GM12874 (cell line): ENCODE measurements around the gene BAHCC1.

Experiments used
- TF ChIP-seq, protein P1 (sequence below): IDR thresholded peaks from 2 replicates; pipeline ENCODE4 v1.5.1; 2011; ENCODE audit warnings: low read depth, mild to moderate bottlenecking, control low read depth, low read length, moderate library complexity; ENCODE audit not compliant: insufficient read depth

BAHCC1 gene

DNA sequence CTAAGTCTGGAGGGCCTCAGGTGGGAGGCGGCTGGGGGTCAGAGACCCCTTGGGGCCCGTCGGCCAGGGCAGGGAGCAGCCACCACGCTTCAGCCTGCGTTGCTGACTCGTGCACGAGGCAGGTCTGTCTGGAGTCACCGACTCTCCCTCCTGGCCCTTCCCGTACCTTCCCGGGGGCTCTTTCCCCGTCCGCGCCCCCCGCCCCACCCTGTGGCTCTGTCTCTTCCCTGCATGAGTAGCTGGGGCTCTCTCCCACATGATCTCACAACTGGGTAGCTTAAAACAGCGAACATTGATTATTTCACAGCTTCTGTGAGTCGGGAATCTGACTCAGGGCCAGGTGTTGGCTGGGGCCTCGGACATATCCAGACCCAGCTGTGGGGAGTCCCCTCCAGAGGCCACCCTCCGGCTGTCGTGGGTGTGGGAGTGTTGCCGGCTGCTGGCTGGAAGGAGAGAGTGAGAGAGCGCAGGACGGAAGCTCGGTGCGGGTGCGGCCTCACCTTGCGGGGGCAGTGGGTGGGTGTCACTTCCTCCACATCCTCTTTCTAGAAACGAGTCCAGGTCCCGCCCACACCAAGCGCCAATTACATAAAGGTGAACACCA, 17.3 kb downstream of the BAHCC1 start:
- TF ChIP-seq, protein P1, sequence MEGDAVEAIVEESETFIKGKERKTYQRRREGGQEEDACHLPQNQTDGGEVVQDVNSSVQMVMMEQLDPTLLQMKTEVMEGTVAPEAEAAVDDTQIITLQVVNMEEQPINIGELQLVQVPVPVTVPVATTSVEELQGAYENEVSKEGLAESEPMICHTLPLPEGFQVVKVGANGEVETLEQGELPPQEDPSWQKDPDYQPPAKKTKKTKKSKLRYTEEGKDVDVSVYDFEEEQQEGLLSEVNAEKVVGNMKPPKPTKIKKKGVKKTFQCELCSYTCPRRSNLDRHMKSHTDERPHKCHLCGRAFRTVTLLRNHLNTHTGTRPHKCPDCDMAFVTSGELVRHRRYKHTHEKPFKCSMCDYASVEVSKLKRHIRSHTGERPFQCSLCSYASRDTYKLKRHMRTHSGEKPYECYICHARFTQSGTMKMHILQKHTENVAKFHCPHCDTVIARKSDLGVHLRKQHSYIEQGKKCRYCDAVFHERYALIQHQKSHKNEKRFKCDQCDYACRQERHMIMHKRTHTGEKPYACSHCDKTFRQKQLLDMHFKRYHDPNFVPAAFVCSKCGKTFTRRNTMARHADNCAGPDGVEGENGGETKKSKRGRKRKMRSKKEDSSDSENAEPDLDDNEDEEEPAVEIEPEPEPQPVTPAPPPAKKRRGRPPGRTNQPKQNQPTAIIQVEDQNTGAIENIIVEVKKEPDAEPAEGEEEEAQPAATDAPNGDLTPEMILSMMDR = no peak

DNA sequence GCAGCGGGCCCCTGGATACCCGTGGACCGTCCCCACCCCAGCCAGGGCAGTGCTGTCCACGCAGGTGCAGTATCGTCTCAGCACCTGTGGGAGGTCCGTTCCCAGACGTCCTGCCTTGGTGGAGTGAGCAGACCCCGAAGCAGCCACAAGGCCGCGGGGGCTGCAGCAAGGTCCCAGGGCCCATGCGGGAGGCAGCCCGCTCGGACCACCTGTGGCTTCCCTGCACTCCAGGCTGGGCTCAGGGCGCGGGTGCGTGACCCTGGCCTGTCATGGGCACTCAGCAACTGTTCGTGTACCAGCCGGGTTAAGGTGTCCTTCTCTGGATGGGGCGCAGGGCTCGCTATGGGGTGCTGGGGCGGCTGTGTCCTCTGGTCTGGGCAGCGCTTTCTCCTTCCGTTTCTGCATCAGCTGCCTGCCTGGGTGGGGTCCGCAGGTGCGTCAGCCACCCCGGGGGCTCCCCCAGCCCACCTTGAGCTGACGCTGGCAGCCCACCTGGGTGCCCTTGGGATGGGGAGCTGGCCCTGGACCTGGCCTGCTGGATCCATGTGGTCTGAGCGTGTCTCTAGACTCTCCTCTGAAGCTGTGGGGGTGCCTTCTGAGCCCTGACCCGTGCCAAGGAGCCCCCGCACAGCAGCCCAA, 18.4 kb downstream of the BAHCC1 start:
- TF ChIP-seq, protein P1 = no peak

- TF ChIP-seq, protein P1 = no peak
Measured at GRCh38 chr17:81414756-81415516, 19.7 kb downstream of the BAHCC1 start.

GRCh38 chr17:81415681-81416080, 20.4 kb downstream of the BAHCC1 start:
- TF ChIP-seq, protein P1 = no peak

DNA sequence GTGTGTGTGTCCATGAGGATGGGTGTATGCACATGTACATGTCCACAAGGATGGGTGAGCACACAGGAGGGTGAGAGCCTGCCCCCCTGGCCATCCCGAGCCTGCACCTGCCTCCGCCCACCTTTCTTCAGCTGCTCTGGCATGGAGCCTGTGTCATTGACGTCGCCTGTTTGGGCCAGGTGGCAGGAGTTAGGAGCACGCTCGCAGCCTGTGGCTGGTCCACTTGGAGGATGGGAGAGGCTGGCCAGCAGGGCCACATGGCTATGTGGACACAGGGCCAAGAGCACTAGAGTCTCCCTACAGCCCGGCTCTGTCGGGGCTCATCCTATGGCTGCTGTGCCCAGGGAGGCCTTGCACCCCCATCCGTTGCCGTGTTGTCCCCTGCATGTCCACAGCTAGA, 21.4 kb downstream of the BAHCC1 start:
- TF ChIP-seq, protein P1 = no peak

DNA sequence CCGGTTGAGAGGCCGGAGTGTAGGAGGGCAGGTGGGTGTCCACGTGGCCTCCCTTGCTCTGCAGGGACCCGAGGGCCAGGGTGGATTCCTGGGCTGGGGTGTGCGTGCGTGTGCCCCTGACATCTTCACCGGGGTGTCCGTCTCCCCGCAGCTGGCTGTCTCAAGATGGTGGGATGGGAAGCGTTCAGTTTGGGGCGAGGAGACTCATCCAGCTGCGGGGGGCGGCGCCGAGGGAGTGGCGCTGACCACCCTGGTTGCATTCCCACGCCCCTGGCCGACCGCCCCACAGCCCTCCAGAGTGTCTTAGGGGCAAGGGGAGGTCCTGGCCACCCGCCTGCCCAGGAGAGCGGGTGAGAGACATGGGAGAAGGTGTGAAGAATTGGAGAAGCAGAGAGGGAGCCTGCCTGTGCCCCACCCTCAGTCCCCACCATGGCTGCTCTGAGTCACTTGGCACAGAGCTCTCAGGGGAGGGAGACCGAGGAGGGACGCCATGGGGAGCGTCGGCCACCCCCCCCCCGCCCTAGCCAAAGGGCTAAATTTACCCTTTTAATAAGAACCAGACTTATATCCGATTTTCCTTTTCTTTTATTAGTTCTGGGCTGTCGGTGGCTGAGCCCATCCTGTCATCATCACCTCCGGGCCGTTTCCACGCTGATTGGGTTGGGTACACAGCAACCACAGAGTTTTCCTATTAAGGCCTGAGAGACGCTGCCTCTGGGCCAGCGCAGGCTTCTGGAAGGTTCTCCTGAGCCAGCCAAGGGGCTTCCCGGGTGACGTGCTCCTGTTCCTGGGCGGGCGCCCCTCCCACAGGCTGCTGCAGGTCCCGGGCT, 22.0 kb downstream of the BAHCC1 start:
- TF ChIP-seq, protein P1 = no peak
